ENCODE data around the gene PDK4. TPM values are rescaled to one million over a fixed set of nuclear protein-coding genes. Genes with fewer than 3 reads are reported as not detected.

PDK4 gene
- total RNA-seq, 1 donor from 2014 or later: 0.34 TPM

- Histone ChIP-seq H3K4me3 (ENCODE audit: insufficient read depth, low read depth, low read length) (no peak overlapping the region), H3K9ac (ENCODE audit: low read length) (no peak overlapping the region), H2AFZ (ENCODE audit: low read depth, low read length) (no peak overlapping the region), H3K27me3 (ENCODE audit: insufficient read depth, low read length) (peaks cover 11% of the 10 kb centered on the region), H3K4me2 (ENCODE audit: low read length) (no peak overlapping the region), H3K9me3 (ENCODE audit: insufficient read depth, low read depth, low read length) (no peaks in the 10 kb centered on the region), H3K79me2 (ENCODE audit: insufficient read depth, low read length) (no peaks in the 10 kb centered on the region), H3K36me3 (ENCODE audit: insufficient read depth, low read length) (no peaks in the 10 kb centered on the region), H4K20me1 (ENCODE audit: insufficient read depth, low read length) (no peaks in the 10 kb centered on the region), H3K27ac (ENCODE audit: low read depth, low read length) (no peak overlapping the region), H3K4me1 (ENCODE audit: insufficient read depth, low read length) (no peaks in the 10 kb centered on the region)
- FAIRE-seq (no peak), DNase-seq (ENCODE audit: low read depth) (no peak)
- no peaks in the 10 kb centered on the region for H3K9me3 Mint-ChIP-seq (ENCODE audit: unreplicated experiment)
- peaks cover 4% of the 10 kb centered on the region for H3K27me3 Mint-ChIP-seq (ENCODE audit: low read depth, unreplicated experiment)
- no peaks in the 10 kb centered on the region for H3K36me3 Mint-ChIP-seq (ENCODE audit: low read depth, unreplicated experiment)
- H3K27ac Mint-ChIP-seq (ENCODE audit: unreplicated experiment): no peak overlapping the region
- no peak overlapping the region for H3K4me3 Mint-ChIP-seq (ENCODE audit: unreplicated experiment)
- no peaks in the 10 kb centered on the region for H3K4me1 Mint-ChIP-seq (ENCODE audit: low read depth, unreplicated experiment)
- no peak for TF ChIP-seq EZH2 (IDR thresholded peaks at IDR 0.05; ENCODE audit: insufficient read depth, low read length)
- TF ChIP-seq, protein P1, sequence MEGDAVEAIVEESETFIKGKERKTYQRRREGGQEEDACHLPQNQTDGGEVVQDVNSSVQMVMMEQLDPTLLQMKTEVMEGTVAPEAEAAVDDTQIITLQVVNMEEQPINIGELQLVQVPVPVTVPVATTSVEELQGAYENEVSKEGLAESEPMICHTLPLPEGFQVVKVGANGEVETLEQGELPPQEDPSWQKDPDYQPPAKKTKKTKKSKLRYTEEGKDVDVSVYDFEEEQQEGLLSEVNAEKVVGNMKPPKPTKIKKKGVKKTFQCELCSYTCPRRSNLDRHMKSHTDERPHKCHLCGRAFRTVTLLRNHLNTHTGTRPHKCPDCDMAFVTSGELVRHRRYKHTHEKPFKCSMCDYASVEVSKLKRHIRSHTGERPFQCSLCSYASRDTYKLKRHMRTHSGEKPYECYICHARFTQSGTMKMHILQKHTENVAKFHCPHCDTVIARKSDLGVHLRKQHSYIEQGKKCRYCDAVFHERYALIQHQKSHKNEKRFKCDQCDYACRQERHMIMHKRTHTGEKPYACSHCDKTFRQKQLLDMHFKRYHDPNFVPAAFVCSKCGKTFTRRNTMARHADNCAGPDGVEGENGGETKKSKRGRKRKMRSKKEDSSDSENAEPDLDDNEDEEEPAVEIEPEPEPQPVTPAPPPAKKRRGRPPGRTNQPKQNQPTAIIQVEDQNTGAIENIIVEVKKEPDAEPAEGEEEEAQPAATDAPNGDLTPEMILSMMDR (IDR thresholded peaks at IDR 0.05; ENCODE audit: insufficient read depth, low read depth, low read length): no peak
Observed at GRCh38 chr7:95536656-95537311, 59.5 kb downstream of the PDK4 start.

DNA sequence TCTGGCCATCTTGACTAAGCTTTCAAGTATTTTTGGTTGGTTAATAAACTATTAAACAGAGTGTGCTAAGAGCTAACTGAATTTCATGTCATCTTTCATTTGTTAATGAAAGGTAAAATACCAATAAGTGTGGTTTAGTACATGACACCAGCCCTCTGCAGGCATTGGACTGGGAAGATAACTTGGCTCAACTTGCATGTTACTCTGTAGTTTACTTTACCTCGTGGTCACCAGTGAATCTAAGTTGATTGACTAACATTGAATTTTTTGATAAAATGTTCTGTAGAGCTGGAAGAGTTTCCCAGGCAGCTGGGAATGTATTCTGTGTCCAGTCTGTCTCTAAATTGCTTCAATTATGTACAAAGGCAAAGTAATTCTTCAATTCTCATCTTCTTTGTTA is 60.7 kb downstream of the PDK4 start:
- Histone ChIP-seq H3K4me2 (ENCODE audit: low read length) (no peak overlapping the region), H3K4me3 (ENCODE audit: insufficient read depth, low read depth, low read length) (no peak overlapping the region), H3K27ac (ENCODE audit: low read depth, low read length) (no peak overlapping the region), H2AFZ (ENCODE audit: low read depth, low read length) (no peak overlapping the region), H3K9me3 (ENCODE audit: insufficient read depth, low read depth, low read length) (no peaks in the 10 kb centered on the region), H3K36me3 (ENCODE audit: insufficient read depth, low read length) (no peaks in the 10 kb centered on the region), H4K20me1 (ENCODE audit: insufficient read depth, low read length) (no peaks in the 10 kb centered on the region), H3K79me2 (ENCODE audit: insufficient read depth, low read length) (no peaks in the 10 kb centered on the region), H3K9ac (ENCODE audit: low read length) (no peak overlapping the region), H3K4me1 (ENCODE audit: insufficient read depth, low read length) (no peaks in the 10 kb centered on the region), H3K27me3 (ENCODE audit: insufficient read depth, low read length) (peaks cover 11% of the 10 kb centered on the region)
- TF ChIP-seq EZH2 (IDR thresholded peaks at IDR 0.05; ENCODE audit: insufficient read depth, low read length): no peak
- TF ChIP-seq, protein P1 (IDR thresholded peaks at IDR 0.05; ENCODE audit: insufficient read depth, low read depth, low read length): no peak
- H3K36me3 Mint-ChIP-seq (ENCODE audit: low read depth, unreplicated experiment): no peaks in the 10 kb centered on the region
- no peak overlapping the region for H3K27ac Mint-ChIP-seq (ENCODE audit: unreplicated experiment)
- FAIRE-seq: no peak
- H3K4me1 Mint-ChIP-seq (ENCODE audit: low read depth, unreplicated experiment): no peaks in the 10 kb centered on the region
- no peaks in the 10 kb centered on the region for H3K9me3 Mint-ChIP-seq (ENCODE audit: unreplicated experiment)
- H3K4me3 Mint-ChIP-seq (ENCODE audit: unreplicated experiment): no peak overlapping the region
- DNase-seq (ENCODE audit: low read depth): no peak
- H3K27me3 Mint-ChIP-seq (ENCODE audit: low read depth, unreplicated experiment): peaks cover 4% of the 10 kb centered on the region

DNA sequence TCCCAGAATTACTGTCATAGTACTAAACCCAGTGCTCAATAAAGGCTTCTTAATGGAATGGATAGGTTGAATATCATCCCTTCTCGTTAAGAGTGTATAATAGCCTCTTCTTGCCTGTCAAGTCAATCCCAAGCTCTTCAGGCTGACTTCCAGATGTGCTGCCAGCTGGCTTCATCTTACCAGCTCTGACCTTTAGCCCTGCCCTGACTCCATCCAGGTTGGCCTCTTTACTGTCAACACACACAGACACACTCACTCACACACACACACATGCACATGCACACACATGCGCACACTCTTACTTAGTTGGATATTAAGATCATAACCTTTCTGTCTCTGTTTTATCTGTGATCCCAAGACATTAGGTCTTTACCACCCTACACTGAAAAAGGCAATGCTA is 61.5 kb downstream of the PDK4 start:
- Histone ChIP-seq H3K36me3 (ENCODE audit: insufficient read depth, low read length) (no peaks in the 10 kb centered on the region), H3K4me3 (ENCODE audit: insufficient read depth, low read depth, low read length) (no peak overlapping the region), H3K4me1 (ENCODE audit: insufficient read depth, low read length) (no peaks in the 10 kb centered on the region), H3K27ac (ENCODE audit: low read depth, low read length) (no peak overlapping the region), H4K20me1 (ENCODE audit: insufficient read depth, low read length) (no peaks in the 10 kb centered on the region), H3K4me2 (ENCODE audit: low read length) (no peak overlapping the region), H3K9ac (ENCODE audit: low read length) (no peak overlapping the region), H3K27me3 (ENCODE audit: insufficient read depth, low read length) (peaks cover 9% of the 10 kb centered on the region), H3K9me3 (ENCODE audit: insufficient read depth, low read depth, low read length) (no peaks in the 10 kb centered on the region), H3K79me2 (ENCODE audit: insufficient read depth, low read length) (no peaks in the 10 kb centered on the region), H2AFZ (ENCODE audit: low read depth, low read length) (no peak overlapping the region)
- no peaks in the 10 kb centered on the region for H3K4me1 Mint-ChIP-seq (ENCODE audit: low read depth, unreplicated experiment)
- no peak overlapping the region for H3K27ac Mint-ChIP-seq (ENCODE audit: unreplicated experiment)
- no peak overlapping the region for H3K4me3 Mint-ChIP-seq (ENCODE audit: unreplicated experiment)
- no peak for FAIRE-seq
- TF ChIP-seq, protein P1 (IDR thresholded peaks at IDR 0.05; ENCODE audit: insufficient read depth, low read depth, low read length): no peak
- TF ChIP-seq EZH2 (IDR thresholded peaks at IDR 0.05; ENCODE audit: insufficient read depth, low read length): no peak
- no peaks in the 10 kb centered on the region for H3K9me3 Mint-ChIP-seq (ENCODE audit: unreplicated experiment)
- no peak for DNase-seq (ENCODE audit: low read depth)
- no peaks in the 10 kb centered on the region for H3K36me3 Mint-ChIP-seq (ENCODE audit: low read depth, unreplicated experiment)
- H3K27me3 Mint-ChIP-seq (ENCODE audit: low read depth, unreplicated experiment): peaks cover 4% of the 10 kb centered on the region
